GM18499 (cell line): ENCODE results near the gene FXR1.
"Not testable (repeated sequence)": the region's sequence is repeated elsewhere in the genome, so short reads cannot be mapped to it uniquely, and the experiment has no call there.

ENCODE experiments used
- ATAC-seq: cut with Tn5 transposase; IDR thresholded peaks from one replicate; pipeline ENCODE4 v1.9.1; 2021; ENCODE audit warnings: moderate number of reproducible peaks; ENCODE audit not compliant: insufficient read depth, unreplicated experiment

FXR1 gene

GRCh38 chr3:180930526-180930925 lies 18.1 kb downstream of the FXR1 start:
- no peak for ATAC-seq

GRCh38 chr3:180932819-180933218 lies 20.3 kb downstream of the FXR1 start:
- ATAC-seq: no peak

GRCh38 chr3:180934638-180935037 lies 22.2 kb downstream of the FXR1 start:
- ATAC-seq: no peak

GRCh38 chr3:180940826-180941225 lies 28.4 kb downstream of the FXR1 start:
- ATAC-seq: no peak

GRCh38 chr3:180947761-180948390 lies 35.4 kb downstream of the FXR1 start:
- ATAC-seq: no peak

- no peak for ATAC-seq
Measured at GRCh38 chr3:180959691-180960090, 47.2 kb downstream of the FXR1 start.

GRCh38 chr3:180961087-180961486 lies 48.6 kb downstream of the FXR1 start:
- no peak for ATAC-seq

GRCh38 chr3:180961552-180961951 lies 49.1 kb downstream of the FXR1 start:
- ATAC-seq: no peak

- no peak for ATAC-seq
Measured at GRCh38 chr3:180962530-180962929, 50.1 kb downstream of the FXR1 start.

GRCh38 chr3:180970931-180971330 lies 58.5 kb downstream of the FXR1 start:
- ATAC-seq: no peak

- peak; percentile 59 for ATAC-seq
Measured at GRCh38 chr3:180973543-180973942, 61.1 kb downstream of the FXR1 start.

- ATAC-seq: no peak
Measured at GRCh38 chr3:180974286-180974685, 61.8 kb downstream of the FXR1 start.

GRCh38 chr3:180977498-180977897 lies 65.0 kb downstream of the FXR1 start:
- no peak for ATAC-seq

GRCh38 chr3:180979961-180980360 lies 67.5 kb downstream of the FXR1 start:
- ATAC-seq: no peak

GRCh38 chr3:180980611-180981010 lies 68.1 kb downstream of the FXR1 start:
- ATAC-seq: no peak

GRCh38 chr3:180981912-180982311 lies 69.4 kb downstream of the FXR1 start:
- ATAC-seq: no peak

- ATAC-seq: no peak
Measured at GRCh38 chr3:180983136-180983535, 70.7 kb downstream of the FXR1 start.

- not testable (repeated sequence) for ATAC-seq
Measured at GRCh38 chr3:180986366-180986765, 73.9 kb downstream of the FXR1 start.

- no peak for ATAC-seq
Measured at GRCh38 chr3:180987344-180987743, 74.9 kb downstream of the FXR1 start.

- ATAC-seq: peak; percentile 90
Measured at GRCh38 chr3:180989291-180990163, 77.1 kb downstream of the FXR1 start, which contains the start of gene DNAJC19. DNAJC19 (minus strand) TSS chr3:180989736; CDS start chr3:180989602, 134 bp downstream.

GRCh38 chr3:180990505-180990904 lies 78.0 kb downstream of the FXR1 start:
- ATAC-seq: no peak
